Measurements from ENCODE around the gene CCDC33.

Gene CCDC33

DNA sequence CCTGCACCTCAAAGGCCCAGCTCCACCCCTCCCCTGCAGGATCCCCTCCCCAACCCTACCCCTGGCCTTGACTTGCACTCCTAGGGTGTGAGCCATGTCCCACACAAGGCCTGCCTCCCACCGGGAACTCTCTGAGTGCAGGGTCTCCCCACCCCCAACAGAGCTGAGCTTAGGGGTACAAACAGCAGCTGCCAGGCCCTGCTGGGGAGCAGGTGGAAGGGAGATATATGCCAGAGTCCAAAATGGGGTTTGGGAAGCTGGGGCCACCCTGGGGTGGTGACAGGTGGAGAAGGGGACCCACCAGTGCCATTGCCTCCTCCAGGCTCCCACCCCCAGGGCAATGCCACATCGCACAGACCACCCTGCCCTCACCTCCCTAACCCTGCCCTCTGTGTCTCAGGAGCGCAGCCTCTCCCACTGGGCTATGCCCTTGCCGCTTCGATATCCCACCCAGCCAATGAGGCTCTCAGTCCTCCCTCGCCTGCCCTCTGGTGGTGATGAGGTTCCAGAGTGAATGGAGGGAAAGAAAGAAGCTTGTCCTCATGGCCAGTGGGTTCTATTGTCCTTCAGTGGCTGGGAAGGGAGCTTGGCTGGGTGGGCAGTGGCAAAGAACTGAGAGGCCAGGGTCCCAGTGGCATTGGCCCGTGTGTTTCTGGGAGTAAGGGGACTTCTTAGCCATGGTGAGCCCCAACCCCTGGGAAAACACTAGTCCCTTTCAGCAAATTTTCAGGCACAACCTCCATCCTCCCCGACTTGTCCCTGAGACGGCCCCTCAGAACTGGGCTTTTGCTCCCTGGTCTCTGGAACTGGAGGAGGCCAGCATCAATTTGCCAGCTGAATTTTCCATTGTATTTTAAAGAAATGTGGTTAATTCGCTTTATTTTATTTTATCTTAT lies 84.5 kb downstream of the CCDC33 start:
- H3K4me1 ChIP-seq (ENCODE audit: insufficient read depth, low read length), result peaks cover 24% of the 10 kb centered on the region
- 81% methylated on average over 9 of the region's 10 CpGs for WGBS
- no peaks in the 10 kb centered on the region for H3K36me3 ChIP-seq (ENCODE audit: insufficient read depth, low read length)
- no peaks in the 10 kb centered on the region for H3K27me3 ChIP-seq (ENCODE audit: insufficient read depth, low read length)
- no peak overlapping the region for H3K4me3 ChIP-seq (ENCODE audit: low read length)
- H3K9ac ChIP-seq (ENCODE audit: low read depth, low read length), result no peak overlapping the region
- no peaks in the 10 kb centered on the region for H3K9me3 ChIP-seq (ENCODE audit: insufficient read depth, low read depth, low read length)
- peak overlapping the region; percentile 63 for H3K27ac ChIP-seq (ENCODE audit: low read depth, low read length)

- Histone ChIP-seq H3K9ac (ENCODE audit: low read depth, low read length) (no peak overlapping the region), H3K9me3 (ENCODE audit: insufficient read depth, low read depth, low read length) (no peaks in the 10 kb centered on the region), H3K4me3 (ENCODE audit: low read length) (no peak overlapping the region), H3K27me3 (ENCODE audit: insufficient read depth, low read length) (no peaks in the 10 kb centered on the region), H3K27ac (ENCODE audit: low read depth, low read length) (no peak overlapping the region), H3K36me3 (ENCODE audit: insufficient read depth, low read length) (no peaks in the 10 kb centered on the region), H3K4me1 (ENCODE audit: insufficient read depth, low read length) (peaks cover 19% of the 10 kb centered on the region)
- WGBS, result 37% methylated on average over 6 of the region's 6 CpGs
These were observed 86.5 kb downstream of the CCDC33 start for GRCh38 chr15:74322558-74323180.

GRCh38 chr15:74324714-74325113 lies 88.6 kb downstream of the CCDC33 start:
- Histone ChIP-seq H3K4me1 (ENCODE audit: insufficient read depth, low read length) (peaks cover 8% of the 10 kb centered on the region), H3K9me3 (ENCODE audit: insufficient read depth, low read depth, low read length) (no peaks in the 10 kb centered on the region), H3K4me3 (ENCODE audit: low read length) (no peak overlapping the region), H3K36me3 (ENCODE audit: insufficient read depth, low read length) (no peaks in the 10 kb centered on the region), H3K27ac (ENCODE audit: low read depth, low read length) (no peak overlapping the region), H3K9ac (ENCODE audit: low read depth, low read length) (no peak overlapping the region), H3K27me3 (ENCODE audit: insufficient read depth, low read length) (no peaks in the 10 kb centered on the region)
- WGBS, result 77% methylated on average over 3 of the region's 3 CpGs

GRCh38 chr15:74326746-74327145 lies 90.6 kb downstream of the CCDC33 start:
- WGBS, result 57% methylated on average over 4 of the region's 4 CpGs
- Histone ChIP-seq H3K4me3 (ENCODE audit: low read length) (no peak overlapping the region), H3K9me3 (ENCODE audit: insufficient read depth, low read depth, low read length) (no peaks in the 10 kb centered on the region), H3K36me3 (ENCODE audit: insufficient read depth, low read length) (no peaks in the 10 kb centered on the region), H3K27ac (ENCODE audit: low read depth, low read length) (no peak overlapping the region), H3K27me3 (ENCODE audit: insufficient read depth, low read length) (no peaks in the 10 kb centered on the region), H3K9ac (ENCODE audit: low read depth, low read length) (no peak overlapping the region), H3K4me1 (ENCODE audit: insufficient read depth, low read length) (0 out of 2 replicates have a peak, but pooled peaks cover 5% of the 10 kb centered on the region)

- WGBS, result 90% methylated on average over 6 of the region's 6 CpGs
- no peaks in the 10 kb centered on the region for H3K27me3 ChIP-seq (ENCODE audit: insufficient read depth, low read length)
- 0 out of 2 replicates have a peak, but pooled peaks cover 5% of the 10 kb centered on the region for H3K4me1 ChIP-seq (ENCODE audit: insufficient read depth, low read length)
- H3K4me3 ChIP-seq (ENCODE audit: low read length), result no peak overlapping the region
- no peaks in the 10 kb centered on the region for H3K9me3 ChIP-seq (ENCODE audit: insufficient read depth, low read depth, low read length)
- H3K27ac ChIP-seq (ENCODE audit: low read depth, low read length), result no peak overlapping the region
- H3K36me3 ChIP-seq (ENCODE audit: insufficient read depth, low read length), result no peaks in the 10 kb centered on the region
- no peak overlapping the region for H3K9ac ChIP-seq (ENCODE audit: low read depth, low read length)
These were observed 91.6 kb downstream of the CCDC33 start for GRCh38 chr15:74327756-74328155.

DNA sequence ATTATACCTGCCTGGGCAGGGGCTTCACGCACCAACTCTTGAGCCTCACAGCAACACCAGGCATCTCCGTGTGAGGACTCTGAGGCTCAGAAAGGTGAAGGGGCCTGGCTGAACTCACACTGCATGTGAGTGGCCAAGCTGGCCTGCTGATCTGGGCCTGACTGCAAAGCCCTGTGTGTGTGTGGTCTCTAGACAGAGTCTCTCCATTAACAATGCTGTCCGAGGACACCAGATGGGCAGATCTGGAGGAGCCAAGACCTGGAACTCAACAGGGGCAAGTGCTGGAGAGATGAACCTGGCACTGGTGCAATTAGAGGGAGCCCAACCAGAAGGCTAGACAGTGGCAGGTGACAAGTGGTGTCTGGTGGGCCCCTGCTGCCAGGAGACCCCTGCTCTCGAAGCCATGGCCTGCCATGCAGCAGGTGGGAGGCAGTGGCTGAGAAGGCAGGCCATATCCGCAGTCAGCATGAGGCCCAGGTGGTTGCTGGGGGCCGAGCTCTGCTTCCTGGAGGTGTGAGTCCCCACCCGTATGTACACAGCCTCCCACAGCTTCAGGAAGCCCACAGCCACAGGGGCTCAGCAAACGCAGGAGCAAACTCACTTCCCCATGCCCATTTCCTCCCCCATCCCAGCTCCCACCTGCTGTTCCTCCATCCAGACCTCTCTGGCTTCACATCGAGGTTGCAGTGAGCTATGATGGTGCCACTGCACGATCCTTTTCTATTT lies 92.4 kb downstream of the CCDC33 start:
- 62% methylated on average over 9 of the region's 10 CpGs for WGBS
- Histone ChIP-seq H3K4me1 (ENCODE audit: insufficient read depth, low read length) (0 out of 2 replicates have a peak, but pooled peaks cover 5% of the 10 kb centered on the region), H3K9ac (ENCODE audit: low read depth, low read length) (no peak overlapping the region), H3K4me3 (ENCODE audit: low read length) (no peak overlapping the region), H3K9me3 (ENCODE audit: insufficient read depth, low read depth, low read length) (no peaks in the 10 kb centered on the region), H3K36me3 (ENCODE audit: insufficient read depth, low read length) (no peaks in the 10 kb centered on the region), H3K27me3 (ENCODE audit: insufficient read depth, low read length) (no peaks in the 10 kb centered on the region), H3K27ac (ENCODE audit: low read depth, low read length) (no peak overlapping the region)

- Histone ChIP-seq H3K27me3 (ENCODE audit: insufficient read depth, low read length) (no peaks in the 10 kb centered on the region), H3K9me3 (ENCODE audit: insufficient read depth, low read depth, low read length) (no peaks in the 10 kb centered on the region), H3K9ac (ENCODE audit: low read depth, low read length) (no peak overlapping the region), H3K36me3 (ENCODE audit: insufficient read depth, low read length) (no peaks in the 10 kb centered on the region), H3K4me1 (ENCODE audit: insufficient read depth, low read length) (no peaks in the 10 kb centered on the region), H3K27ac (ENCODE audit: low read depth, low read length) (no peak overlapping the region), H3K4me3 (ENCODE audit: low read length) (no peak overlapping the region)
- 89% methylated on average over 11 of the region's 11 CpGs for WGBS
These were observed 94.8 kb downstream of the CCDC33 start for GRCh38 chr15:74330861-74331408.

GRCh38 chr15:74332011-74332410 lies 95.9 kb downstream of the CCDC33 start:
- no peak overlapping the region for H3K27ac ChIP-seq (ENCODE audit: low read depth, low read length)
- H3K27me3 ChIP-seq (ENCODE audit: insufficient read depth, low read length), result no peaks in the 10 kb centered on the region
- no peaks in the 10 kb centered on the region for H3K9me3 ChIP-seq (ENCODE audit: insufficient read depth, low read depth, low read length)
- no peaks in the 10 kb centered on the region for H3K4me1 ChIP-seq (ENCODE audit: insufficient read depth, low read length)
- no peak overlapping the region for H3K9ac ChIP-seq (ENCODE audit: low read depth, low read length)
- WGBS, result 75% methylated on average over 2 of the region's 3 CpGs
- no peaks in the 10 kb centered on the region for H3K36me3 ChIP-seq (ENCODE audit: insufficient read depth, low read length)
- H3K4me3 ChIP-seq (ENCODE audit: low read length), result no peak overlapping the region

- Histone ChIP-seq H3K4me3 (ENCODE audit: low read length) (no peak overlapping the region), H3K36me3 (ENCODE audit: insufficient read depth, low read length) (no peaks in the 10 kb centered on the region), H3K4me1 (ENCODE audit: insufficient read depth, low read length) (no peaks in the 10 kb centered on the region), H3K27me3 (ENCODE audit: insufficient read depth, low read length) (no peaks in the 10 kb centered on the region), H3K9me3 (ENCODE audit: insufficient read depth, low read depth, low read length) (no peaks in the 10 kb centered on the region), H3K9ac (ENCODE audit: low read depth, low read length) (no peak overlapping the region), H3K27ac (ENCODE audit: low read depth, low read length) (no peak overlapping the region)
- WGBS, result 90% methylated on average over 10 of the region's 10 CpGs
These were observed 96.5 kb downstream of the CCDC33 start for GRCh38 chr15:74332611-74333010.

DNA sequence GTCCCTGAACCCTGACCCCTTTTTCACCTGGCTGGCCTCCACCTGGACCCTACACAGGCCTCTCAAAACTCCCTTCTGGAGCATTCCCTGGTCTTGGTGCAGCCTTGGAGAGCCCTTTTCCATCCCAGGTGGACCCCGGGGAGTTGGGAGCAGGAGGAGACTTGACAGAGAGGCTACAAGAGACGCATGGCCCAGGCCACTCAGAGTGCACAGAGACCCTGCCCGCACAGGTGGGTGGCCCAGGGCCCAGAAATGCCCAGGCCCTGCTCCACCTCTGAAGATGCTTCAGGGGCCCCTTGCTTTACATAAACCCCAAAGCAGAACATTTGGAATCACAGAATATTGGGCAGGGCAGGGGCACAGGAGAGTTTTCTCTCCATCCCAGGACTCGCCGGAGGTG lies 97.0 kb downstream of the CCDC33 start:
- no peak overlapping the region for H3K9ac ChIP-seq (ENCODE audit: low read depth, low read length)
- no peak overlapping the region for H3K27ac ChIP-seq (ENCODE audit: low read depth, low read length)
- WGBS, result 97% methylated on average over 5 of the region's 5 CpGs
- no peaks in the 10 kb centered on the region for H3K9me3 ChIP-seq (ENCODE audit: insufficient read depth, low read depth, low read length)
- H3K4me3 ChIP-seq (ENCODE audit: low read length), result no peak overlapping the region
- no peaks in the 10 kb centered on the region for H3K36me3 ChIP-seq (ENCODE audit: insufficient read depth, low read length)
- H3K27me3 ChIP-seq (ENCODE audit: insufficient read depth, low read length), result no peaks in the 10 kb centered on the region
- no peaks in the 10 kb centered on the region for H3K4me1 ChIP-seq (ENCODE audit: insufficient read depth, low read length)

DNA sequence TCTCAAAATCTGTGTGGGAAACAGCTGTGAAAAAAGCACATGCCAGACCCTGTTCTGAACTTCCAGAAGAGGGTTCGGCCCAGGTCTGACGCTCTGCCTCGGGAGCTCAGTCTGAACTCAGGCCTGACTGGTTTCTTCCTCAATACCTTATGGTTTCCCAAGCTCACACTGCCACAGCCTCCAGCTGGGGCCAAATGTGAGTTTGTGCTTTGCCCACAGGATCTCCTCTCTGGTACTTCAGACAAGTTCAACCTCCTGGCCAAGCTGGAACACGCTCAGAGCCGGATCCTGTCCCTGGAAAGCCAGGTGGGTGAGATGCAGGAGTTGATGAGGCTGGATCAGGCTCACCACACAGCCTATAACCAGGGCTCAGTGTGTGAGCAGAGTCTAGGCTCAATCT lies 97.5 kb downstream of the CCDC33 start:
- WGBS, result 95% methylated on average over 5 of the region's 5 CpGs
- Histone ChIP-seq H3K27me3 (ENCODE audit: insufficient read depth, low read length) (no peaks in the 10 kb centered on the region), H3K9ac (ENCODE audit: low read depth, low read length) (no peak overlapping the region), H3K36me3 (ENCODE audit: insufficient read depth, low read length) (no peaks in the 10 kb centered on the region), H3K4me1 (ENCODE audit: insufficient read depth, low read length) (no peaks in the 10 kb centered on the region), H3K27ac (ENCODE audit: low read depth, low read length) (no peak overlapping the region), H3K9me3 (ENCODE audit: insufficient read depth, low read depth, low read length) (no peaks in the 10 kb centered on the region), H3K4me3 (ENCODE audit: low read length) (no peak overlapping the region)
